Liver (tissue), 9 donors: ENCODE results near the gene PXDN. TPM values are rescaled to one million over a fixed set of nuclear protein-coding genes. Genes with fewer than 3 reads are reported as not detected.
"Not testable (repeated sequence)": the region's sequence is repeated elsewhere in the genome, so short reads cannot be mapped to it uniquely, and the experiment has no call there.

Experiments
- DNase-seq: peaks from one replicate; pipeline ENCODE4 v3.0.0-alpha.2; 2017; ENCODE audit warnings: low spot score
- H3K27ac ChIP-seq, 2 donors: one replicate each; pipeline ENCODE4 v1.7.0; 2013; ENCODE audit warnings: inconsistent platforms in 2 of 2, low read length in 2 of 2, control low read depth in 1 of 2, low read depth in 1 of 2, mild to moderate bottlenecking in 1 of 2
- H3K27me3 ChIP-seq, 4 donors: one replicate each; pipeline versions ENCODE4 v1.6.1 to v1.7.0; 2013; ENCODE audit warnings: low read length in 3 of 4, inconsistent platforms in 1 of 4, mild to moderate bottlenecking in 1 of 4, moderate library complexity in 1 of 4; ENCODE audit not compliant: control insufficient read depth in 4 of 4, insufficient read depth in 4 of 4
- H3K36me3 ChIP-seq, 4 donors: one replicate each; pipeline versions ENCODE4 v1.6.1 to v1.7.0; 2013; ENCODE audit warnings: low read length in 3 of 4, mild to moderate bottlenecking in 3 of 4, low read depth in 1 of 4, moderate library complexity in 1 of 4; ENCODE audit not compliant: control insufficient read depth in 4 of 4, insufficient read depth in 3 of 4
- H3K4me1 ChIP-seq, 4 donors: one replicate each; pipeline versions ENCODE4 v1.6.1 to v1.7.0; 2013; ENCODE audit warnings: low read length in 3 of 4, mild to moderate bottlenecking in 3 of 4, moderate library complexity in 1 of 4; ENCODE audit not compliant: control insufficient read depth in 4 of 4, insufficient read depth in 4 of 4
- H3K4me3 ChIP-seq, 3 donors: one replicate each; pipeline versions ENCODE4 v1.6.1 to v1.7.0; 2013; ENCODE audit warnings: low read length in 3 of 3, control low read depth in 1 of 3, low read depth in 1 of 3, mild to moderate bottlenecking in 1 of 3
- H3K9ac ChIP-seq, 2 donors: one replicate each; pipeline ENCODE4 v1.7.0; 2013; ENCODE audit warnings: low read length in 2 of 2, mild to moderate bottlenecking in 2 of 2, moderate library complexity in 2 of 2, control low read depth in 1 of 2, low read depth in 1 of 2
- H3K9me3 ChIP-seq, 4 donors: one replicate each; pipeline versions ENCODE4 v1.6.1 to v1.7.0; 2013; ENCODE audit warnings: low read length in 3 of 4; ENCODE audit not compliant: control insufficient read depth in 4 of 4
- EGR1 ChIP-seq, 2 donors: IDR thresholded peaks; 2 replicates each; pipeline ENCODE4 v1.6.1; 2016 to 2018; ENCODE audit warnings: antibody characterized with exemption in 2 of 2, low read depth in 2 of 2
- HNF4G ChIP-seq: IDR thresholded peaks from 2 replicates; pipeline ENCODE4 v1.6.1; 2016; ENCODE audit warnings: antibody characterized with exemption
- JUND ChIP-seq, 2 donors: IDR thresholded peaks; 2 replicates each; pipeline ENCODE4 v1.6.1; 2016; ENCODE audit warnings: antibody characterized with exemption in 2 of 2
- NR2F2 ChIP-seq: IDR thresholded peaks from 2 replicates; pipeline ENCODE4 v1.6.1; 2016; ENCODE audit warnings: antibody characterized with exemption
- RAD21 ChIP-seq, 2 donors: IDR thresholded peaks; 2 replicates each; pipeline ENCODE4 v1.6.1; 2016; ENCODE audit warnings: antibody characterized with exemption in 2 of 2, mild to moderate bottlenecking in 2 of 2
- SP1 ChIP-seq: IDR thresholded peaks from 2 replicates; pipeline ENCODE4 v1.6.1; 2018; ENCODE audit warnings: antibody characterized with exemption, mild to moderate bottlenecking
- YY1 ChIP-seq: IDR thresholded peaks from 2 replicates; pipeline ENCODE4 v1.6.1; 2016; ENCODE audit warnings: antibody characterized with exemption, mild to moderate bottlenecking
- WGBS: extraction: QIAGEN DNeasy Blood & Tissue Kit; methylation state at CpG from one replicate; pipeline ENCODE4 v1.1.7; 2013; 5-methylcytosine and 5-hydroxymethylcytosine counted together
- polyA plus RNA-seq, 2 donors: library from polyadenylated mRNA; stranded (reverse) in 1 of 2; unstranded in 1 of 2; fragments of 200-250 nt in 1 of 2; fragments of >200 nt in 1 of 2; fragmentation: Nextera tagmentation in 1 of 2; extraction: Ambion mirVana in 1 of 2; gene quantifications; one replicate each; pipeline versions ENCODE4 v1.2.1 to v1.2.3, GENCODE V29; 2013 to 2015
- total RNA-seq, 2 donors: library from RNA; depleted of rRNA; stranded (reverse); fragments of >200 nt; gene quantifications; one replicate each; pipeline ENCODE4 v1.2.3, GENCODE V29; 2014
- TF ChIP-seq, protein P1 (sequence below): IDR thresholded peaks from 2 replicates; pipeline ENCODE4 v1.6.1; 2016; ENCODE audit warnings: antibody characterized with exemption, mild to moderate bottlenecking
- donor health status: healthy.
- donor health status: healthy.
- donor health status: healthy.
- donor health status: healthy.
- donor health status: healthy.

PXDN gene
- total and polyA plus RNA-seq, 4 donors, result 4.2 to 21.5 (median 16.9) TPM

DNA sequence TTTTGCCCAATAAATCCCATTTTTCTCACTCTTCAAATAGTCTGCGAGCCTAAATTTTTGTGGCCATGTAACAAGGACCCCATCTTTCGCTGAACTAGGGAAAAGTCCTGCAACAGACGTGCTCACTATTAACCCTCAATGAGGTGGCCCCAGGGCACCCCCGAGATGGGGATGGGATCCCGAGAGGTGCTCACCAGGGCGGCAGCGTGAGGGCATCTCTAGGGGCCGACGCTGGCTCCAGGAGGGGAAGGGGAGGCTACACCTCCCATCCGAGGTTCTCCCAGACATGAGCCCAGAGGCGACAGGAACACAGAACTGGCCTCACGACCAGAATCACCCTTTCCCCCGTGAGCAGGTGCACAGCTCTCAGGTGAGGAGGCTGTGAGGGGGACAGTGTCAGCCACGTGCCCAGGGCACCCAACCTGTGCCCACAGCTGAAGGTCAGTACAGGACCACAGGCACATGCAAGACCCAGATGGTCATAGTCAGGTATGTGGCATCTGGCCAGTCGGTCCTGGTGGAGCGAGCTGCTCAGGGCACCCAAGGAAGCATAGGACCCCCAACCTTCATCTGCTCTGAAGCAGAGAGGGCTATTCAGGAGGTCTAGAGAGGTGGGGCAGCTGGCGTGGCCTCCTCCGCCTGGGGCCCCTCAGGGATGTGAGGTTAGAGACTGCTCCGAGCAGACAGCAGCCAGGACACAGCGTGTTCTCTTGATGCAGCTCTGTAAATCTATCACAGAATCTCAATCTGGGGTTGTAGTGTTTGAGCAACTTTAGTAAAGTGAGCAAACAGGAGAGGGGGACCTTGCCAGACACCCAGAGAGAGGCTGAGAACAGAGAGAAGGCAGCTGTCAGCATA lies 62.8 kb downstream of the PXDN start:
- no peak for TF ChIP-seq SP1
- TF ChIP-seq, protein P1, sequence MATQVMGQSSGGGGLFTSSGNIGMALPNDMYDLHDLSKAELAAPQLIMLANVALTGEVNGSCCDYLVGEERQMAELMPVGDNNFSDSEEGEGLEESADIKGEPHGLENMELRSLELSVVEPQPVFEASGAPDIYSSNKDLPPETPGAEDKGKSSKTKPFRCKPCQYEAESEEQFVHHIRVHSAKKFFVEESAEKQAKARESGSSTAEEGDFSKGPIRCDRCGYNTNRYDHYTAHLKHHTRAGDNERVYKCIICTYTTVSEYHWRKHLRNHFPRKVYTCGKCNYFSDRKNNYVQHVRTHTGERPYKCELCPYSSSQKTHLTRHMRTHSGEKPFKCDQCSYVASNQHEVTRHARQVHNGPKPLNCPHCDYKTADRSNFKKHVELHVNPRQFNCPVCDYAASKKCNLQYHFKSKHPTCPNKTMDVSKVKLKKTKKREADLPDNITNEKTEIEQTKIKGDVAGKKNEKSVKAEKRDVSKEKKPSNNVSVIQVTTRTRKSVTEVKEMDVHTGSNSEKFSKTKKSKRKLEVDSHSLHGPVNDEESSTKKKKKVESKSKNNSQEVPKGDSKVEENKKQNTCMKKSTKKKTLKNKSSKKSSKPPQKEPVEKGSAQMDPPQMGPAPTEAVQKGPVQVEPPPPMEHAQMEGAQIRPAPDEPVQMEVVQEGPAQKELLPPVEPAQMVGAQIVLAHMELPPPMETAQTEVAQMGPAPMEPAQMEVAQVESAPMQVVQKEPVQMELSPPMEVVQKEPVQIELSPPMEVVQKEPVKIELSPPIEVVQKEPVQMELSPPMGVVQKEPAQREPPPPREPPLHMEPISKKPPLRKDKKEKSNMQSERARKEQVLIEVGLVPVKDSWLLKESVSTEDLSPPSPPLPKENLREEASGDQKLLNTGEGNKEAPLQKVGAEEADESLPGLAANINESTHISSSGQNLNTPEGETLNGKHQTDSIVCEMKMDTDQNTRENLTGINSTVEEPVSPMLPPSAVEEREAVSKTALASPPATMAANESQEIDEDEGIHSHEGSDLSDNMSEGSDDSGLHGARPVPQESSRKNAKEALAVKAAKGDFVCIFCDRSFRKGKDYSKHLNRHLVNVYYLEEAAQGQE, result no peak
- TF ChIP-seq EGR1 (IDR thresholded peaks at IDR 0.05; ENCODE audit: low read depth in 2 of 2), result no peak
- TF ChIP-seq YY1, result no peak
- no peak for TF ChIP-seq HNF4G
- TF ChIP-seq RAD21 (IDR thresholded peaks at IDR 0.05), result no peak
- no peak for TF ChIP-seq JUND (IDR thresholded peaks at IDR 0.05)
- Histone ChIP-seq H3K4me3 (no peak overlapping the region), H3K4me1 (no peaks in the 10 kb centered on the region), H3K36me3 (no peaks in the 10 kb centered on the region), H3K27me3 (peaks cover 0 to 3% (median 0%) of the 10 kb centered on the region in 4 donors), H3K9ac (no peak overlapping the region), H3K27ac (no peak overlapping the region), H3K9me3 (no peaks in the 10 kb centered on the region)
- WGBS, result 77% methylated on average over 20 of the region's 20 CpGs
- DNase-seq, result no peak

DNA sequence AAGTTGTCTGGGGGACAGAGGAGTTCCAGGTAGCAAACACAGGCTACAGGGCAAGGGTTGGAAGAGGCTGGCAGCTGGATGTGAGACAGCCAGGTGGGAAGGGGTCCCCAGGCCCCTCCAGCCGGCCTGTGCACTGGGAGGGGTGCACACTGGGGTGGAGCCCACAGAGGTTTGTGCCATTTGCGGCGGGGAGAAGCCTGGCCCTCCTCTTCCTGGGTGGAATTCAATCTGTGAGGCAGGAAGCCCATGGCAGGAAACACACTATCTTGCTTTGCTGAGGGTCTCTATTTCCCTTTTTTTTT lies 63.3 kb downstream of the PXDN start:
- WGBS, result 53% methylated on average over 3 of the region's 3 CpGs
- H3K9me3 ChIP-seq, result no peaks in the 10 kb centered on the region
- H3K36me3 ChIP-seq, result no peaks in the 10 kb centered on the region
- H3K9ac ChIP-seq, result no peak overlapping the region
- no peak for TF ChIP-seq NR2F2
- no peaks in the 10 kb centered on the region for H3K4me1 ChIP-seq
- peak overlapping the region in 1 of 2 donors; percentile 12 for H3K27ac ChIP-seq
- no peak for DNase-seq
- H3K4me3 ChIP-seq, result no peak overlapping the region
- H3K27me3 ChIP-seq, result no peaks in the 10 kb centered on the region

DNA sequence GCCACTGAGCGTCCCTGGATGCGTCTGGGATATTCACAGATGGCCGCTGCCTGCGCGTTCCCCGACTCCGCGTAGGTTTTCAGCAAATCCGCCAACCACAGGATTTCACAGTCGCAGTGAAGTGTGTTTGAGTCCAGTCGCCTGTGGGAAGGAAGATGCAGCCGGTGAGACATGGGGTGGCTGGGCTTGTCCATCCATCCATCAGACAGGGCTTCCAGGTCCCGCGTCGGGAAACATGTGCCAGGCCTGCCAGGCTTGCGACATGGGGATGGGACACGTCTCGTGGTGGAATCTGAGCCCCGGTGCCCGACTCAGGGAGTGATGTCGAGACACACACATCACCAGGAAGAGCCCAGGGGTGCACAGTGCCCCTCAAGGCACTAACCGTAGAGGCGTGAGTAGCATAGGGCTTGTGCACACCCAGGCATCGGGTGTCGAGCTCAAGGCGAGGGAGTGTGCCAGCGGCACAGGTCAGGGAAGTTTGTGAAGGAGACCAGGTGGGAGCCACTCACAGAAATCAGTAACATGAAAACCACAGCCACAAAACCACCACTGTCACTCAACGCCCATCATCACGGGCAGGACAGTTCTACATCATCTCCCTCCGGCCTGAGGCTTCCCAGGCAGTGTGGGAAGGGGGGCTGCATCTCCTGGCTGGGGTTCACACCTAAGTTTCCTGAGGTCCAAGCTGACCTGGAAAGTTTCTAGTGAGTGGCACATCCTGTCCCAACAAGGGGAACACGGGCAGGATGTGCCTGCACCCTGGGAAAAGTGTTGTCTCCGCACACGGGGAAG lies 63.9 kb downstream of the PXDN start:
- Histone ChIP-seq H3K9me3 (no peaks in the 10 kb centered on the region), H3K9ac (no peak overlapping the region), H3K4me3 (no peak overlapping the region), H3K27ac (no peak overlapping the region), H3K4me1 (no peaks in the 10 kb centered on the region), H3K27me3 (no peaks in the 10 kb centered on the region), H3K36me3 (no peaks in the 10 kb centered on the region)
- TF ChIP-seq, protein P1, result no peak
- DNase-seq, result no peak
- 91% methylated on average over 33 of the region's 33 CpGs for WGBS

DNA sequence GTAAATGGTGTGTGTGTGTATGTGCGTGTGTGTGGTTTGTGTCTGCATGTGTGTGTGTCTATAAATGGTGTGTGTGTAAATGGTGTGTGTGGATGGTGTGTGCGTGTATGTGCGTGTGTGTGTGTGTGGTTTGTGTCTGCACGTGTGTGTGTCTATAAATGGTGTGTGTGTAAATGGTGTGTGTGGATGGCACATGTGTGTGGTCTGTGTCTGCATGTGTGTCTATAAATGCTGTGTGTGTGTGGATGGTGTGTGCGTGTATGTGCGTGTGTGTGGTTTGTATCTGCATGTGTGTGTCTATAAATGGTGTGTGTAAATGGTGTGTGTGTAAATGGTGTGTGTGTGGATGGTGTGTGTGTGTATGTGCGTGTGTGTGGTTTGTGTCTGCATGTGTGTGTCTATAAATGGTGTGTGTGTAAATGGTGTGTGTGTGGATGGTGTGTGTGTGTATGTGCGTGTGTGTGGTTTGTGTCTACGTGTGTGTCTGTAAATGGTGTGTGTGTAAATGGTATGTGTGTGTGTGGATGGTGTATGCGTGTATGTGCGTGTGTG lies 64.8 kb downstream of the PXDN start:
- not testable (repeated sequence) for H3K36me3 ChIP-seq, H3K27me3 ChIP-seq, H3K4me1 ChIP-seq, H3K9ac ChIP-seq, H3K4me3 ChIP-seq, H3K9me3 ChIP-seq, DNase-seq, H3K27ac ChIP-seq
- WGBS, result 94% methylated on average over 11 of the region's 11 CpGs

DNA sequence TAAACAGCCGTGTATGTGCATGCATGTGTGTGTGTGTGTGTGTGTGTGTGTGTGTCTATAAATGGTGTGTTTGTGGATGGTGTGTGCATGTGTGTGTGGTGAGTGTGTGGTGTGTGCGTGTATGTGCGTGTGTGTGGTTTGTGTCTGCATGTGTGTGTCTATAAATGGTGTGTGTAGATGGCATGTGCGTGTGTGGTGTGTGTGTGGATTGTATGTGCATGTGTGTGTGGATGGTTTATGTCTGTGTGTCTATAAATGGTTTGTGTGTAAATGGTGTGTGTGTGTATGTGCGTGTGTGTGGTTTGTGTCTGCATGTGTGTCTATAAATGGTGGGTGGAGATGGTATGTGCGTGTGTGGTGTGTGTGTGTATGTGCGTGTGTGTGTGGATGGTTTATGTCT lies 65.2 kb downstream of the PXDN start:
- not testable (repeated sequence) for DNase-seq

More for the DNA sequence above, 65.2 kb downstream of the PXDN start:
- H3K4me1 ChIP-seq, H3K4me3 ChIP-seq, H3K27ac ChIP-seq, H3K9ac ChIP-seq, H3K27me3 ChIP-seq, H3K9me3 ChIP-seq, H3K36me3 ChIP-seq: not testable (repeated sequence)
- WGBS, result 91% methylated on average over 7 of the region's 7 CpGs
